Keratinocyte (primary cell): Measurements from ENCODE around the gene GTF3C4. TPM values are rescaled to one million over a fixed set of nuclear protein-coding genes. Genes with fewer than 3 reads are reported as not detected.

Source experiments
- DNase-seq: peaks from one replicate; pipeline ENCODE4 v3.0.0-alpha.2; 2011; ENCODE audit warnings: low read depth, missing footprints, low spot score
- FAIRE-seq: peaks from 2 replicates; lab custom pipeline; 2011; peaks lifted over from hg19 to GRCh38; lab: Jason Lieb, UNC
- H2AFZ ChIP-seq: 2 replicates; pipeline ENCODE4 v1.6.0; 2012; ENCODE audit warnings: low read length, control low read depth, inconsistent platforms; ENCODE audit not compliant: control insufficient read depth
- H3K27ac ChIP-seq: 2 replicates; pipeline ENCODE4 v1.5.1; 2011; ENCODE audit warnings: low read length; ENCODE audit not compliant: control insufficient read depth, insufficient read depth
- H3K27me3 ChIP-seq: 3 replicates; pipeline ENCODE4 v1.6.0; 2011; ENCODE audit warnings: low read length; ENCODE audit not compliant: control insufficient read depth, insufficient read depth; ENCODE audit errors: extremely low read depth
- H3K36me3 ChIP-seq, 2 experiments: 2 replicates in 1 of 2; 3 replicates in 1 of 2; pipeline ENCODE4 v1.5.1; 2011; ENCODE audit warnings: low read length in 2 of 2, mild to moderate bottlenecking in 1 of 2; ENCODE audit not compliant: control insufficient read depth in 2 of 2, insufficient read depth in 2 of 2; ENCODE audit errors: extremely low read depth in 1 of 2
- H3K4me1 ChIP-seq: 3 replicates; pipeline ENCODE4 v1.5.1; 2011; ENCODE audit warnings: low read length; ENCODE audit not compliant: control insufficient read depth, insufficient read depth; ENCODE audit errors: extremely low read depth
- H3K4me2 ChIP-seq: 3 replicates; pipeline ENCODE4 v1.6.0; 2011; ENCODE audit warnings: low read depth, low read length; ENCODE audit not compliant: control insufficient read depth, insufficient read depth; ENCODE audit errors: extremely low read depth
- H3K4me3 ChIP-seq, 3 experiments: fragments of 200-600 bp in 1 of 3; sonication (generic) in 1 of 3; 2 replicates in 2 of 3; 3 replicates in 1 of 3; pipeline ENCODE4 v1.5.1; 2011 to 2016; ENCODE audit warnings: low read length in 3 of 3, mild to moderate bottlenecking in 3 of 3, control low read depth in 2 of 3, inconsistent platforms in 1 of 3, low read depth in 1 of 3, mixed read lengths in 1 of 3, mixed run types in 1 of 3, moderate library complexity in 1 of 3; ENCODE audit not compliant: control insufficient read depth in 2 of 3, insufficient read depth in 2 of 3; ENCODE audit errors: extremely low read depth in 1 of 3
- H3K79me2 ChIP-seq: 2 replicates; pipeline ENCODE4 v1.6.0; 2012; ENCODE audit warnings: low read length; ENCODE audit not compliant: control insufficient read depth, insufficient read depth
- H3K9ac ChIP-seq: 3 replicates; pipeline ENCODE4 v1.6.0; 2011; ENCODE audit warnings: low read length; ENCODE audit not compliant: control insufficient read depth, insufficient read depth; ENCODE audit errors: extremely low read depth
- H3K9me1 ChIP-seq: 3 replicates; pipeline ENCODE4 v1.6.0; 2011; ENCODE audit warnings: low read length; ENCODE audit not compliant: control insufficient read depth, insufficient read depth; ENCODE audit errors: extremely low read depth
- H3K9me3 ChIP-seq: 2 replicates; pipeline ENCODE4 v1.5.1; 2012; ENCODE audit warnings: low read depth, low read length; ENCODE audit not compliant: control insufficient read depth
- H4K20me1 ChIP-seq: 3 replicates; pipeline ENCODE4 v1.6.0; 2011; ENCODE audit warnings: low read length; ENCODE audit not compliant: control insufficient read depth, insufficient read depth; ENCODE audit errors: extremely low read depth
- CTCF ChIP-seq, 3 experiments: IDR thresholded peaks in 1 of 3; conservative IDR thresholded peaks in 1 of 3; optimal IDR thresholded peaks in 1 of 3; 2 replicates in 2 of 3; 3 replicates in 1 of 3; pipeline versions ENCODE3 to v1.5.1; 2011; ENCODE audit warnings: low read length in 3 of 3, mild to moderate bottlenecking in 3 of 3, moderate library complexity in 2 of 3, control low read depth in 1 of 3, inconsistent platforms in 1 of 3; ENCODE audit not compliant: insufficient read depth in 2 of 3; ENCODE audit errors: extremely low read depth in 1 of 3
- EZH2 ChIP-seq: IDR thresholded peaks from one replicate; pipeline ENCODE4 v1.6.1; 2012; ENCODE audit warnings: inconsistent platforms, mild to moderate bottlenecking, low read length, moderate library complexity
- dilution Hi-C: fragments of 300-500 bp; cut with MboI; formaldehyde crosslinking; loops from one replicate; pipeline ENCODE4 v1.7.0; 2020; ENCODE audit warnings: low sequenced_read_pairs; ENCODE audit not compliant: extremely low pct_ligation_motif_present
- polyA plus RNA-seq, 5 experiments: library from polyadenylated mRNA; depleted of rRNA in 3 of 5; stranded (reverse) in 3 of 5; stranded (forward) in 1 of 5; unstranded in 1 of 5; fragments of >200 nt; gene quantifications; 1 replicate in 1 of 5; 2 replicates in 3 of 5; 3 replicates in 1 of 5; pipeline versions ENCODE4 v1.2.1 to v1.2.3, GENCODE V29; 2011 to 2012; ENCODE audit warnings: missing spikeins in 2 of 5, low read depth in 1 of 5, low replicate concordance in 1 of 5

GTF3C4 gene
- polyA plus RNA-seq, 1 donor (not counting 4 experiments of a cell fraction or from before 2014, with no cell fraction given), result 7.7 TPM

GRCh38 chr9:132733260-132733815, 63.1 kb downstream of the GTF3C4 start:
- no peak overlapping the region for H3K27ac ChIP-seq
- peaks cover 20% of the 10 kb centered on the region for H3K27me3 ChIP-seq
- FAIRE-seq (no peak), DNase-seq (no peak)
- H3K79me2 ChIP-seq, result no peaks in the 10 kb centered on the region
- H3K4me2 ChIP-seq, result no peak overlapping the region
- dilution Hi-C loops, result no loop called here
- no peaks in the 10 kb centered on the region for H4K20me1 ChIP-seq
- H3K36me3 ChIP-seq, result no peaks in the 10 kb centered on the region
- no peak overlapping the region for H3K9ac ChIP-seq
- H3K9me3 ChIP-seq, result no peaks in the 10 kb centered on the region
- H3K4me3 ChIP-seq, result no peak overlapping the region
- no peak for TF ChIP-seq EZH2
- no peak for TF ChIP-seq CTCF (optimal IDR thresholded peaks at IDR 0.05 in 1 of 3, IDR thresholded peaks at IDR 0.05 in 1 of 3, conservative IDR thresholded peaks at IDR 0.05 in 1 of 3; ENCODE audit: extremely low read depth in 1 of 3, insufficient read depth in 2 of 3, low read length in 3 of 3)
- no peaks in the 10 kb centered on the region for H3K9me1 ChIP-seq
- no peak overlapping the region for H2AFZ ChIP-seq
- peaks cover 21% of the 10 kb centered on the region for H3K4me1 ChIP-seq

GRCh38 chr9:132739710-132740310, 69.5 kb downstream of the GTF3C4 start:
- dilution Hi-C loops, result no loop called here
- Histone ChIP-seq H2AFZ (no peak overlapping the region), H3K4me2 (no peak overlapping the region), H3K27ac (no peak overlapping the region), H3K4me1 (no peaks in the 10 kb centered on the region), H3K4me3 (no peak overlapping the region), H3K36me3 (no peaks in the 10 kb centered on the region), H4K20me1 (no peaks in the 10 kb centered on the region), H3K27me3 (peaks cover 23% of the 10 kb centered on the region), H3K9me1 (no peaks in the 10 kb centered on the region), H3K9me3 (no peaks in the 10 kb centered on the region), H3K9ac (no peak overlapping the region), H3K79me2 (no peaks in the 10 kb centered on the region)
- FAIRE-seq (no peak), DNase-seq (no peak)
- no peak for TF ChIP-seq CTCF (optimal IDR thresholded peaks at IDR 0.05 in 1 of 3, IDR thresholded peaks at IDR 0.05 in 1 of 3, conservative IDR thresholded peaks at IDR 0.05 in 1 of 3; ENCODE audit: extremely low read depth in 1 of 3, insufficient read depth in 2 of 3, low read length in 3 of 3)
- TF ChIP-seq EZH2, result no peak
